DOHH2 (cell line): ENCODE data around the gene C1QTNF6.
A peak's percentile ranks its signal among the peaks of the same experiment; 100 is the strongest.

Experiments used
- H3F3A ChIP-seq: fragments of 200-600 bp; sonication (generic), shearing (Covaris generic); 2 replicates; pipeline ENCODE4 v1.6.0; 2016; ENCODE audit warnings: antibody characterized with exemption, mild to moderate bottlenecking; ENCODE audit not compliant: control insufficient read depth, insufficient read depth
- H3K27ac ChIP-seq: fragments of 200-600 bp; sonication (generic); 2 replicates; pipeline ENCODE4 v1.5.1; 2014; ENCODE audit warnings: low read depth, mild to moderate bottlenecking, low read length, moderate library complexity
- H3K27me3 ChIP-seq: fragments of 200-600 bp; sonication (generic); 2 replicates; pipeline ENCODE4 v1.6.1; 2014; ENCODE audit warnings: mild to moderate bottlenecking, low read length, mixed read lengths; ENCODE audit not compliant: control insufficient read depth
- H3K36me3 ChIP-seq: fragments of 200-600 bp; sonication (generic); 2 replicates; pipeline ENCODE4 v1.6.1; 2014; ENCODE audit warnings: mild to moderate bottlenecking, low read length, moderate library complexity, mixed read lengths; ENCODE audit not compliant: control insufficient read depth
- H3K4me1 ChIP-seq: fragments of 200-600 bp; sonication (generic); 2 replicates; pipeline ENCODE4 v1.6.1; 2014; ENCODE audit warnings: mild to moderate bottlenecking, low read length, mixed read lengths; ENCODE audit not compliant: control insufficient read depth
- H3K4me2 ChIP-seq: fragments of 200-600 bp; sonication (generic); 2 replicates; pipeline ENCODE4 v1.6.0; 2014; ENCODE audit warnings: mild to moderate bottlenecking, low read length, moderate library complexity
- H3K4me3 ChIP-seq: fragments of 200-600 bp; sonication (generic); 2 replicates; pipeline ENCODE4 v1.5.1; 2014; ENCODE audit warnings: mild to moderate bottlenecking, low read length, mixed read lengths
- H3K79me2 ChIP-seq: fragments of 200-600 bp; sonication (generic); 2 replicates; pipeline ENCODE4 v1.6.1; 2014; ENCODE audit warnings: mild to moderate bottlenecking, low read length, mixed read lengths; ENCODE audit not compliant: control insufficient read depth
- H3K9me2 ChIP-seq: fragments of 200-600 bp; sonication (generic); replicated peaks from 2 replicates; pipeline ENCODE4 v1.6.1; 2014; ENCODE audit warnings: mild to moderate bottlenecking, low read length, mixed read lengths; ENCODE audit not compliant: control insufficient read depth
- H3K9me3 ChIP-seq: fragments of 200-600 bp; sonication (generic); 2 replicates; pipeline ENCODE4 v1.6.1; 2014; ENCODE audit warnings: antibody characterized with exemption, low read length, mixed read lengths; ENCODE audit not compliant: control insufficient read depth, insufficient read depth
- H4K20me1 ChIP-seq: fragments of 200-600 bp; sonication (generic); 2 replicates; pipeline ENCODE4 v1.6.0; 2014; ENCODE audit warnings: low read depth, mild to moderate bottlenecking, antibody characterized with exemption, low read length, moderate library complexity; ENCODE audit not compliant: control insufficient read depth, insufficient read depth
- CTCF ChIP-seq: fragments of 200-600 bp; sonication (generic); IDR thresholded peaks from one replicate; pipeline ENCODE4 v1.5.1; 2014; ENCODE audit warnings: antibody characterized with exemption, mild to moderate bottlenecking, low read depth, low read length; ENCODE audit not compliant: poor library complexity, severe bottlenecking
- EZH2phosphoT487 ChIP-seq: fragments of 200-600 bp; sonication (generic); IDR thresholded peaks from 2 replicates; pipeline ENCODE4 v1.6.1; 2017; ENCODE audit warnings: borderline replicate concordance, mild to moderate bottlenecking, antibody characterized with exemption, low read length, moderate library complexity, mixed read lengths

Gene C1QTNF6

DNA sequence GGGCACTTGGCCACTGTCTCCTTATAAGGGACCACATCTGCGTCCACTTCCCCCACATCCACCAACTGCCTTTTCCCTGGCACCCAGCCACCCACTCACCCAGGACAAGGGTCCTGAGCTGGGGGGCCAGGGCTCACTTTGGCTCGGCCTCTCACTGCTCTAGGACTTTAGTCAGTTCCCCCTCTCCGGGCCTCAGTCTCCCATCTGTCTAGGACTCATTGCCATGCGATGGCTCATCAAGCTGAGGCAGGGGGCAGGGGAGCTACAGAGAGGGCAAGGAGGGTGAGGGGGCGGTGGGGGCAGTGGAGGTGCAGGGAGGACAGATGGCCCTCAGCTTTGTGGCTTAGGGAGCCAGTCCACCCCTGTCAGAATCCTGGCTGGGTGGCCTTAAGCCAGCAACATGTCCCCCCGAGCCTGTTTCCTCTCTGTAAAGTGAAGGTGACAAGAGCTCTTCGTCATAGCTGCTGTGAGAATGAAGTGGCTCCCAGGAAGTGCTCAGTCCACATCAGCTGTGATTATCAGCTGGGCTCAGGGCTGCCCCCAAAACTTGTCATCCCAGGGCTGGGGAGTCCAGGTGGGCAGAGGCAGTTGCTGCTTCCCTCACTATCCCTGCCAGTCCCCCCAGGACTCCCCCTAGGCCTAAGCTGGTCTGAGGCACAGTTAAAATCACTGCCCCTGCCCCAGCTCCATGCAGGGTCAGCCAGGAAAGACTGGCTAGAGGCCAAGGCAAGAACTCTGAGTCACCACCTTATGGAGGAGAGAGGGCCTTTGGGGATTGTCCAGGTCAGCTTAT, 41.2 kb upstream of the C1QTNF6 start:
- H3K27me3 ChIP-seq, result no peaks in the 10 kb centered on the region
- H3K4me2 ChIP-seq, result peak overlapping the region; percentile 73
- TF ChIP-seq EZH2phosphoT487, result no peak
- no peak for TF ChIP-seq CTCF
- peak overlapping the region; percentile 61 for H3K4me3 ChIP-seq
- peaks cover 63% of the 10 kb centered on the region for H3K4me1 ChIP-seq
- peaks cover 83% of the 10 kb centered on the region for H3K36me3 ChIP-seq
- no peaks in the 10 kb centered on the region for H3K9me2 ChIP-seq
- H3K79me2 ChIP-seq, result peaks cover 30% of the 10 kb centered on the region
- H3K27ac ChIP-seq, result peak overlapping the region; percentile 91
- no peaks in the 10 kb centered on the region for H4K20me1 ChIP-seq
- H3K9me3 ChIP-seq, result no peaks in the 10 kb centered on the region
- H3F3A ChIP-seq, result peaks cover 12% of the 10 kb centered on the region

- Histone ChIP-seq H3K9me3 (no peaks in the 10 kb centered on the region), H3K79me2 (peaks cover 30% of the 10 kb centered on the region), H3K4me3 (no peak overlapping the region), H3K4me2 (no peak overlapping the region), H3K27me3 (no peaks in the 10 kb centered on the region), H3K36me3 (peaks cover 84% of the 10 kb centered on the region), H4K20me1 (no peaks in the 10 kb centered on the region), H3K4me1 (peaks cover 65% of the 10 kb centered on the region), H3K9me2 (no peaks in the 10 kb centered on the region), H3F3A (peaks cover 12% of the 10 kb centered on the region), H3K27ac (peak overlapping the region; percentile 91)
- TF ChIP-seq EZH2phosphoT487 (no peak), CTCF (no peak)
Measured at GRCh38 chr22:37228106-37229011, 40.3 kb upstream of the C1QTNF6 start.

DNA sequence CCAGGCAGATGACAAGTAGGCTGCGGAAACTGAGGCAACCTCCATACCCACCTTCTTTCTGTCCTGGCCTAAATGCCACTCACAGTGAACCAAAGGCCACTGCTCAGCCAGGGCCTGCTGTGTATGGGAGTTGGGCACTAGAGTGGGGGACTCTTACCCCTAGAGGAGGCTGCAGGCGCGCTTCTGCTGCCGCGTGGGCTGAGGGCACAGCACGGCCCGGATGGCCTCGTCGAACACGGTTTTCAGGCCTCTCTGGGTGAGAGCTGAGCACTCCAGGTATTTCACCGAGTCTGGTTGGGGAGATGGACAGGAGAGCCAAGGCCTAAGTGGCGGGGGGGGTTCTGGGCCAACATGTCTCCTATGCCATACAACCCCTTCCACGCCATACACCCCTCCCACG, 38.5 kb upstream of the C1QTNF6 start:
- Histone ChIP-seq H3K79me2 (peaks cover 23% of the 10 kb centered on the region), H4K20me1 (no peaks in the 10 kb centered on the region), H3F3A (peaks cover 12% of the 10 kb centered on the region), H3K4me2 (no peak overlapping the region), H3K36me3 (peaks cover 71% of the 10 kb centered on the region), H3K9me2 (no peaks in the 10 kb centered on the region), H3K9me3 (no peaks in the 10 kb centered on the region), H3K27ac (no peak overlapping the region), H3K27me3 (no peaks in the 10 kb centered on the region), H3K4me3 (no peak overlapping the region), H3K4me1 (peaks cover 57% of the 10 kb centered on the region)
- TF ChIP-seq EZH2phosphoT487, result no peak
- TF ChIP-seq CTCF, result no peak
